NB4 (cell line): ENCODE measurements around the gene NUMB.

ENCODE experiments used
- CTCF ChIP-seq: IDR thresholded peaks from one replicate; pipeline ENCODE4 v1.5.1; 2012; ENCODE audit warnings: low read depth, low read length
- MAX ChIP-seq: IDR thresholded peaks from 2 replicates; pipeline ENCODE4 v1.6.1; 2011; ENCODE audit warnings: low read depth, low read length
- MYC ChIP-seq: IDR thresholded peaks from 2 replicates; pipeline ENCODE4 v1.6.1; 2011; ENCODE audit warnings: low read depth, low read length
- POLR2A ChIP-seq: IDR thresholded peaks from 2 replicates; pipeline ENCODE4 v1.6.1; 2011; ENCODE audit warnings: mild to moderate bottlenecking; ENCODE audit not compliant: insufficient read length; ENCODE audit errors: extremely low read depth

DNA sequence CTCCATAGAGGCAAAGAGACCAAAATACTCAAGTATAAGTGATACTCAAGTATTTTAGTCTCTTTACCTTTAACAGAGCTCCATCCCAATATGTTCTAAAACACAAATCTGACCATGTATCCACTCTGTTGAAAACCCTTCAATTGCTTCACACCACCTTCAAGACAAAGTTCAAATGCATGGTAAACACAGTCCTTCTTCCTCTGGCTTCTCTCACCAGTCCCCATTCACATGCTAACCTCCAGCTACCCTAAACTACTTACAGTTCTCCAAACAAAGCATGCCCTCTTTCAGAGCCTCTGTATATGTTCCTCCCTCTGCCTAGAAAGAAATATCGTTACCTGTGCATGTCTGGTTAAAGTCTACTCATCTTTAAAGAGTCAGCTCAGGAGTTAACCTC, 100.2 kb downstream of the NUMB start:
- TF ChIP-seq CTCF (no peak), POLR2A (no peak), MAX (no peak), MYC (no peak)
